Endothelial cell of umbilical vein (primary cell): ENCODE results near the gene ZYX. TPM values are rescaled to one million over a fixed set of nuclear protein-coding genes. Genes with fewer than 3 reads are reported as not detected.

ENCODE experiments used
- BruUV-seq: library from RNA; stranded (reverse); fragments of 400-500 nt; replicated peaks from 2 replicates; lab custom pipeline; 2021; lab: Mats Ljungman, UMichigan
- CTCF ChIA-PET: fragments of 300-600, 350-600 bp; sonication (Branson Sonifier 250); formaldehyde crosslinking; loops from one replicate; lab custom pipeline; 2021; ENCODE audit warnings: antibody characterized with exemption, inconsistent platforms; lab: Charles Lee
- POLR2A ChIA-PET: fragments of 300-600, 350-600 bp; sonication (Branson Sonifier 250); formaldehyde crosslinking; loops from one replicate; lab custom pipeline; 2021; ENCODE audit warnings: antibody characterized with exemption, inconsistent platforms; lab: Charles Lee
- DNase-seq: peaks from one replicate; pipeline ENCODE4 v3.0.0-alpha.2; 2011; ENCODE audit warnings: low read depth, low spot score
- FAIRE-seq: peaks from 2 replicates; lab custom pipeline; 2011; peaks lifted over from hg19 to GRCh38; lab: Jason Lieb, UNC
- H2AFZ ChIP-seq: 2 replicates; pipeline ENCODE4 v1.6.0; 2012; ENCODE audit warnings: low read depth, low read length, control low read depth, inconsistent platforms
- H3K27ac ChIP-seq: 2 replicates; pipeline ENCODE4 v1.5.1; 2011; ENCODE audit warnings: low read depth, mild to moderate bottlenecking, control low read depth, low read length, moderate library complexity; ENCODE audit not compliant: insufficient read depth
- H3K27me3 ChIP-seq, 2 experiments: 2 replicates each; pipeline versions ENCODE4 v1.6.0 to v1.6.1; 2011; ENCODE audit warnings: low read length in 2 of 2, mixed read lengths in 1 of 2; ENCODE audit not compliant: control insufficient read depth in 2 of 2, insufficient read depth in 2 of 2
- H3K36me3 ChIP-seq, 2 experiments: 2 replicates in 1 of 2; 3 replicates in 1 of 2; pipeline ENCODE4 v1.5.1; 2011; ENCODE audit warnings: low read length in 2 of 2, mild to moderate bottlenecking in 1 of 2, moderate library complexity in 1 of 2; ENCODE audit not compliant: control insufficient read depth in 2 of 2, insufficient read depth in 2 of 2; ENCODE audit errors: extremely low read depth in 1 of 2
- H3K4me1 ChIP-seq: 3 replicates; pipeline ENCODE4 v1.5.1; 2011; ENCODE audit warnings: mild to moderate bottlenecking, low read length; ENCODE audit not compliant: control insufficient read depth, insufficient read depth; ENCODE audit errors: extremely low read depth
- H3K4me2 ChIP-seq: 2 replicates; pipeline ENCODE4 v1.6.1; 2011; ENCODE audit warnings: low read length, control low read depth, mixed read lengths; ENCODE audit not compliant: insufficient read depth
- H3K4me3 ChIP-seq, 3 experiments: fragments of 200-600 bp in 1 of 3; sonication (generic), shearing (Covaris generic) in 1 of 3; replicated peaks in 1 of 3; 2 replicates each; pipeline ENCODE4 v1.5.1; 2011 to 2016; ENCODE audit warnings: control low read depth in 3 of 3, low read length in 3 of 3, mild to moderate bottlenecking in 2 of 3, inconsistent platforms in 1 of 3, low read depth in 1 of 3, moderate library complexity in 1 of 3; ENCODE audit not compliant: insufficient read depth in 1 of 3
- H3K79me2 ChIP-seq: 2 replicates; pipeline ENCODE4 v1.6.0; 2012; ENCODE audit warnings: low read length, inconsistent platforms; ENCODE audit not compliant: control insufficient read depth, insufficient read depth
- H3K9ac ChIP-seq: replicated peaks from 2 replicates; pipeline ENCODE3; 2011; ENCODE audit warnings: low read length, control low read depth; ENCODE audit not compliant: insufficient read depth; ENCODE audit errors: extremely low read depth
- H3K9me1 ChIP-seq: replicated peaks from 3 replicates; pipeline ENCODE4 v1.6.0; 2011; ENCODE audit warnings: mild to moderate bottlenecking, low read length; ENCODE audit not compliant: control insufficient read depth, insufficient read depth; ENCODE audit errors: extremely low read depth
- H3K9me3 ChIP-seq: replicated peaks from 2 replicates; pipeline ENCODE4 v1.5.1; 2012; ENCODE audit warnings: low read length, inconsistent platforms; ENCODE audit not compliant: control insufficient read depth, insufficient read depth
- H4K20me1 ChIP-seq: replicated peaks from 2 replicates; pipeline ENCODE3; 2011; ENCODE audit warnings: mild to moderate bottlenecking, low read length; ENCODE audit not compliant: control insufficient read depth, insufficient read depth; ENCODE audit errors: extremely low read depth
- CTCF ChIP-seq, 2 donors: IDR thresholded peaks; 1 replicate in 1 of 2; 2 replicates in 1 of 2; pipeline ENCODE4 v1.5.1; 2011; ENCODE audit warnings: low read length in 2 of 2, mild to moderate bottlenecking in 2 of 2, moderate library complexity in 2 of 2, control low read depth in 1 of 2, inconsistent platforms in 1 of 2, low read depth in 1 of 2; ENCODE audit not compliant: insufficient read depth in 1 of 2; ENCODE audit errors: extremely low read depth in 1 of 2
- EZH2 ChIP-seq: IDR thresholded peaks from 2 replicates; pipeline ENCODE4 v1.6.1; 2012; ENCODE audit warnings: borderline replicate concordance, low read depth, mild to moderate bottlenecking, moderate library complexity, low read length, inconsistent platforms; ENCODE audit not compliant: severe bottlenecking
- FOS ChIP-seq: IDR thresholded peaks from 2 replicates; pipeline ENCODE4 v1.6.1; 2011; ENCODE audit warnings: mild to moderate bottlenecking, low read length, moderate library complexity, borderline replicate concordance; ENCODE audit not compliant: insufficient read depth
- GATA2 ChIP-seq: IDR thresholded peaks from 2 replicates; pipeline ENCODE4 v1.7.0; 2011; ENCODE audit warnings: low read depth, mild to moderate bottlenecking, moderate library complexity, mixed read lengths, low read length; ENCODE audit not compliant: insufficient read length, insufficient read depth
- JUN ChIP-seq: IDR thresholded peaks from 2 replicates; pipeline ENCODE4 v1.6.1; 2011; ENCODE audit warnings: borderline replicate concordance, low read depth; ENCODE audit not compliant: insufficient read length, insufficient read depth
- MAX ChIP-seq: IDR thresholded peaks from 2 replicates; pipeline ENCODE4 v1.6.1; 2011; ENCODE audit not compliant: insufficient read depth, insufficient read length
- MYC ChIP-seq: IDR thresholded peaks from one replicate; pipeline ENCODE4 v1.6.1; 2011; ENCODE audit warnings: mild to moderate bottlenecking, low read depth, low read length
- POLR2A ChIP-seq: IDR thresholded peaks from 2 replicates; pipeline ENCODE4 v1.6.1; 2012; ENCODE audit warnings: low read depth, mild to moderate bottlenecking, control low read depth, low read length
- POLR2AphosphoS5 ChIP-seq: IDR thresholded peaks from 2 replicates; pipeline ENCODE4 v1.6.1; 2012; ENCODE audit warnings: low read depth, mild to moderate bottlenecking, control low read depth, low read length, moderate library complexity; ENCODE audit not compliant: insufficient read depth
- dilution Hi-C: fragments of 300-500 bp; cut with MboI; formaldehyde crosslinking; loops from one replicate; pipeline ENCODE4 v1.15.0; 2019; ENCODE audit warnings: low sequenced_read_pairs; ENCODE audit not compliant: extremely low pct_ligation_motif_present
- intact Hi-C: fragments of 100-400 bp; cut with micrococcal nuclease; formaldehyde crosslinking; loops from one replicate; pipeline ENCODE4 v1.10.0; 2022
- polyA plus RNA-seq, 4 experiments: library from polyadenylated mRNA; depleted of rRNA in 3 of 4; stranded (reverse) in 3 of 4; unstranded in 1 of 4; fragments of >200 nt; gene quantifications; 2 replicates each; pipeline versions ENCODE4 v1.2.1 to v1.2.3, GENCODE V29; 2011 to 2012; ENCODE audit warnings: missing spikeins in 1 of 4
- total RNA-seq: library from RNA; stranded (reverse); gene quantifications from 2 replicates; pipeline ENCODE4 v1.2.3, GENCODE V29; 2021

The ZYX gene
- total and polyA plus RNA-seq, 2 donors (not counting 3 experiments of a cell fraction or from before 2014, with no cell fraction given) = 196 to 545 TPM

GRCh38 chr7:143341842-143342241 lies 39.3 kb upstream of the ZYX start:
- Histone ChIP-seq H4K20me1 (no peaks in the 10 kb centered on the region), H3K27ac (no peak overlapping the region), H3K9ac (no peak overlapping the region), H3K4me1 (peaks cover 4% of the 10 kb centered on the region), H3K4me3 (no peak overlapping the region), H3K4me2 (no peak overlapping the region), H3K36me3 (no peaks in the 10 kb centered on the region), H3K79me2 (no peaks in the 10 kb centered on the region), H3K27me3 (peaks cover 16 to 22% of the 10 kb centered on the region in 2 experiments), H2AFZ (no peak overlapping the region), H3K9me1 (no peaks in the 10 kb centered on the region), H3K9me3 (no peaks in the 10 kb centered on the region)
- DNase-seq (no peak), FAIRE-seq (no peak)
- dilution Hi-C loops (no loop called here), intact Hi-C loops (no loop called here)
- TF ChIP-seq POLR2A = no peak
- TF ChIP-seq GATA2 = no peak
- no peak for TF ChIP-seq MAX
- no peak for TF ChIP-seq MYC
- no peak for TF ChIP-seq JUN
- no TSS peak for BruUV-seq
- CTCF ChIA-PET = interaction anchor here (1.3 kb wide), 1 partner anchor 163 kb away, joined by 3 read pairs; no protein-coding TSS in a partner anchor
- POLR2A ChIA-PET = no interaction called here

GRCh38 chr7:143343596-143343995 lies 37.5 kb upstream of the ZYX start:
- Histone ChIP-seq H3K27me3 (peaks cover 19 to 20% of the 10 kb centered on the region in 2 experiments), H3K9me3 (no peaks in the 10 kb centered on the region), H4K20me1 (no peaks in the 10 kb centered on the region), H3K4me3 (no peak overlapping the region), H3K4me2 (no peak overlapping the region), H3K9ac (no peak overlapping the region), H2AFZ (no peak overlapping the region), H3K9me1 (no peaks in the 10 kb centered on the region), H3K4me1 (peaks cover 4% of the 10 kb centered on the region), H3K36me3 (no peaks in the 10 kb centered on the region), H3K27ac (no peak overlapping the region), H3K79me2 (no peaks in the 10 kb centered on the region)
- ChIA-PET CTCF (interaction anchor here (0.6 kb wide), 1 partner anchor 44 kb away, joined by 4 read pairs; no protein-coding TSS in a partner anchor), POLR2A (no interaction called here)
- DNase-seq (no peak), FAIRE-seq (no peak)
- intact Hi-C loops (no loop called here), dilution Hi-C loops (no loop called here)
- TF ChIP-seq MYC (no peak), POLR2A (no peak), GATA2 (no peak), JUN (no peak), MAX (no peak), FOS (no peak), EZH2 (no peak), POLR2AphosphoS5 (no peak), CTCF (IDR thresholded peaks at IDR 0.05; ENCODE audit: extremely low read depth in 1 of 2, insufficient read depth in 1 of 2, low read depth in 1 of 2, low read length in 2 of 2) (no peak)
- no TSS peak for BruUV-seq
